ENCODE results near the gene UBL4B.

The UBL4B gene

DNA sequence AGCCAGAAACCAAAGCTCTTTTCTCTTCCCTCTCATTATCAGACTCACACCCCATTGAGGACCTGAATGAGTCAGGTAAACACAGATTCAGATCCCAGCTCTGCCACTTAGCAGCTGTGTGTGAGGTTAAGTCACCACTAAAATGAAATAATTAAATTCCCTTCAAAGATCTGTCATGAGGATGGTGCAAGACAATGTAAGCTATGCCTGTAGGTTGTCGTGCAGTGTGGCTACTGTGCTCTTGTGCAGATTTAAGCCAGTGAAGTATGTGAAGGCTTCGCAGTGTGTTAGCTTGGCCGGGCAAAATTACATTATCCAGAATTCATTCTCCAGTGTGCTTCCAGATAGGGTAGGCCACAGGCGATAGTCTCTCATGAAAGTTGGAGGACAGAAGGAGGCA lies 13.6 kb downstream of the UBL4B start:
- H3K27me3 ChIP-seq (ENCODE audit: low read depth, low read length) = no peaks in the 10 kb centered on the region
- TF ChIP-seq, protein P1, sequence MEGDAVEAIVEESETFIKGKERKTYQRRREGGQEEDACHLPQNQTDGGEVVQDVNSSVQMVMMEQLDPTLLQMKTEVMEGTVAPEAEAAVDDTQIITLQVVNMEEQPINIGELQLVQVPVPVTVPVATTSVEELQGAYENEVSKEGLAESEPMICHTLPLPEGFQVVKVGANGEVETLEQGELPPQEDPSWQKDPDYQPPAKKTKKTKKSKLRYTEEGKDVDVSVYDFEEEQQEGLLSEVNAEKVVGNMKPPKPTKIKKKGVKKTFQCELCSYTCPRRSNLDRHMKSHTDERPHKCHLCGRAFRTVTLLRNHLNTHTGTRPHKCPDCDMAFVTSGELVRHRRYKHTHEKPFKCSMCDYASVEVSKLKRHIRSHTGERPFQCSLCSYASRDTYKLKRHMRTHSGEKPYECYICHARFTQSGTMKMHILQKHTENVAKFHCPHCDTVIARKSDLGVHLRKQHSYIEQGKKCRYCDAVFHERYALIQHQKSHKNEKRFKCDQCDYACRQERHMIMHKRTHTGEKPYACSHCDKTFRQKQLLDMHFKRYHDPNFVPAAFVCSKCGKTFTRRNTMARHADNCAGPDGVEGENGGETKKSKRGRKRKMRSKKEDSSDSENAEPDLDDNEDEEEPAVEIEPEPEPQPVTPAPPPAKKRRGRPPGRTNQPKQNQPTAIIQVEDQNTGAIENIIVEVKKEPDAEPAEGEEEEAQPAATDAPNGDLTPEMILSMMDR (IDR thresholded peaks at IDR 0.05; ENCODE audit: low read depth, low read length) = no peak
- TF ChIP-seq EZH2phosphoT487 (IDR thresholded peaks at IDR 0.05; ENCODE audit: low read depth) = no peak
- no peaks in the 10 kb centered on the region for H3K4me1 ChIP-seq (ENCODE audit: low read length)
- H3K27ac ChIP-seq (ENCODE audit: low read length) = no peak overlapping the region
- H3K4me3 ChIP-seq (ENCODE audit: low read length) = no peak overlapping the region
- H4K20me1 ChIP-seq (ENCODE audit: insufficient read depth, low read length) = no peaks in the 10 kb centered on the region
- H3K36me3 ChIP-seq (replicated peaks; ENCODE audit: low read depth, low read length) = no peaks in the 10 kb centered on the region
- no peaks in the 10 kb centered on the region for H3K79me2 ChIP-seq (ENCODE audit: low read length)
- no peak overlapping the region for H3K4me2 ChIP-seq (ENCODE audit: low read length)
- H3K9me3 ChIP-seq (ENCODE audit: insufficient read depth, low read length) = no peaks in the 10 kb centered on the region
- H2AFZ ChIP-seq (ENCODE audit: low read depth, low read length) = no peak overlapping the region
- H3K9ac ChIP-seq (ENCODE audit: low read length) = no peak overlapping the region

DNA sequence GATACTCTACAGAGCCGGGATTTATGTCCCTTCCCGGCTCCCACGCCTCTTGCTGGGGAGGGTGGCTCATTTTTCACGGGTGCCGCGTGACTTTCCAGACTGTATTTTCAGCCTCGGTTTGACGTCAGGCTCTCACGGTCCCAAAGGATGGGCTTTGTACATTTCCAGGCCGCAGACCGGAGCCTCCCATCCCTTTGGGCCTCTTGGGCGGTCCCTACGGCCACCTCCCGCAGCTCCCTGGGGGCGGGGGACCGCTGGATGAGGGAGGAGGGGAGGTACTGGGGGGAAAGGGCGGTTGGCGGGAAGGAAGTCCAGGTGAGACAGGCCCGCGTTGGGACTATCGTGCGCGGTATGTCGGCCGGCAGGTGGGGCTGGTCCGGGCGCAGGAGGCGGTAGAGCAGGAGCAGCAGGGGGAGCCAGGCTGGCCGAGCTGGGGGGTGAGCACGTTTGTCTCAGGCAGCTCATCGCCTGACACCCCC lies 17.9 kb downstream of the UBL4B start:
- H3K27ac ChIP-seq (ENCODE audit: low read length) = no peak overlapping the region
- TF ChIP-seq EZH2phosphoT487 (IDR thresholded peaks at IDR 0.05; ENCODE audit: low read depth) = no peak
- TF ChIP-seq, protein P1 (IDR thresholded peaks at IDR 0.05; ENCODE audit: low read depth, low read length) = no peak
- no peak overlapping the region for H3K4me2 ChIP-seq (ENCODE audit: low read length)
- no peaks in the 10 kb centered on the region for H3K79me2 ChIP-seq (ENCODE audit: low read length)
- H3K4me1 ChIP-seq (ENCODE audit: low read length) = no peaks in the 10 kb centered on the region
- no peaks in the 10 kb centered on the region for H3K36me3 ChIP-seq (replicated peaks; ENCODE audit: low read depth, low read length)
- no peak overlapping the region for H2AFZ ChIP-seq (ENCODE audit: low read depth, low read length)
- no peaks in the 10 kb centered on the region for H3K27me3 ChIP-seq (ENCODE audit: low read depth, low read length)
- H3K9me3 ChIP-seq (ENCODE audit: insufficient read depth, low read length) = no peaks in the 10 kb centered on the region
- H3K9ac ChIP-seq (ENCODE audit: low read length) = no peak overlapping the region
- no peaks in the 10 kb centered on the region for H4K20me1 ChIP-seq (ENCODE audit: insufficient read depth, low read length)
- no peak overlapping the region for H3K4me3 ChIP-seq (ENCODE audit: low read length)

DNA sequence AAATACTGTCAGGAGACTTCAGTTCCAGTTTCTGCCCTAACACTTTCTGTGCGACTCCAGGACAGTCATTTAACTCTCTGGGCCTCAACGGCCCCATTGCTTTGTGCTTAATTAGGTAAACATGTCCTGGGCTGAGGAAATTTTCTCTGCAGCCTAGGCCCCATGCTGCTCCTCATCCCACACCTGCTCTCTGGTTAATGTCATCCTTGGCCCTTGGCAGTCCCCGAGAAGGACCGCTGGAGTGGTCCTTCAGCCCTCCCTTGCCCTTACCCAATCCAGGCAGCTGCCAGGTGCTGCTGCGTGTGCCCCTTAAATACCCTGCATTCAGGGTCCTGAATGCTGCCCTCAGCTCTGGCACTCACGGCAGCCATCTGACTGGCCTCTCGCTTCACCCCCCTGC lies 18.7 kb downstream of the UBL4B start:
- no peaks in the 10 kb centered on the region for H3K4me1 ChIP-seq (ENCODE audit: low read length)

DNA sequence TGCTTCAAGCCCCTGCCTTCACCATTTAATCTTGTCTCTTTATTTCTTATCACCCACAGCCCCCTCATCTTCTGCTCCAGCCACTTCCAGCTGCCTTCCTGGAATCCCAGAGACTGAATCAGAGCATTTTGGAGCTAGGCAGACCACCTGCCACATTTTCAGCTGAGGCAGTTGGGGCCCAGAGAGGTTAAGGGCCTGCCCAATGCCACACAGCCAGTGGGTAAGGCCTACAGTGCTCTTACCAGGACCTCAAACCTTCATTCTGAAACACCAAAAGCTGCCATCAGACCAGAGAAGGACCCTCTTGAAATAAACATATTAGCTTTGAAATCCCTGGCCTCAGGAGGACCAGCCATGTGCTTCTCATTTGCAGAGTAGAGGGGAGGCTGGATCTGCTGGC lies 20.4 kb downstream of the UBL4B start:
- H3K9me3 ChIP-seq (ENCODE audit: insufficient read depth, low read length) = no peaks in the 10 kb centered on the region
- no peak overlapping the region for H3K4me3 ChIP-seq (ENCODE audit: low read length)
- H3K4me1 ChIP-seq (ENCODE audit: low read length) = 0 out of 2 replicates have a peak, but pooled peaks cover 6% of the 10 kb centered on the region
- H2AFZ ChIP-seq (ENCODE audit: low read depth, low read length) = no peak overlapping the region
- no peak for TF ChIP-seq EZH2phosphoT487 (IDR thresholded peaks at IDR 0.05; ENCODE audit: low read depth)
- TF ChIP-seq, protein P1 (IDR thresholded peaks at IDR 0.05; ENCODE audit: low read depth, low read length) = no peak
- peaks cover 4% of the 10 kb centered on the region; the same call in 1 of the 2 replicates for H3K27me3 ChIP-seq (ENCODE audit: low read depth, low read length)
- no peak overlapping the region for H3K4me2 ChIP-seq (ENCODE audit: low read length)
- H3K36me3 ChIP-seq (replicated peaks; ENCODE audit: low read depth, low read length) = no peaks in the 10 kb centered on the region
- no peaks in the 10 kb centered on the region for H4K20me1 ChIP-seq (ENCODE audit: insufficient read depth, low read length)
- no peaks in the 10 kb centered on the region for H3K79me2 ChIP-seq (ENCODE audit: low read length)
- H3K9ac ChIP-seq (ENCODE audit: low read length) = no peak overlapping the region
- no peak overlapping the region for H3K27ac ChIP-seq (ENCODE audit: low read length)

More for the DNA sequence above, 18.7 kb downstream of the UBL4B start:
- Histone ChIP-seq H3K4me2 (ENCODE audit: low read length) (no peak overlapping the region), H2AFZ (ENCODE audit: low read depth, low read length) (no peak overlapping the region), H3K27ac (ENCODE audit: low read length) (no peak overlapping the region), H3K4me3 (ENCODE audit: low read length) (no peak overlapping the region), H3K9me3 (ENCODE audit: insufficient read depth, low read length) (no peaks in the 10 kb centered on the region), H4K20me1 (ENCODE audit: insufficient read depth, low read length) (no peaks in the 10 kb centered on the region), H3K79me2 (ENCODE audit: low read length) (no peaks in the 10 kb centered on the region), H3K36me3 (replicated peaks; ENCODE audit: low read depth, low read length) (no peaks in the 10 kb centered on the region), H3K9ac (ENCODE audit: low read length) (no peak overlapping the region), H3K27me3 (ENCODE audit: low read depth, low read length) (no peaks in the 10 kb centered on the region)
- TF ChIP-seq EZH2phosphoT487 (IDR thresholded peaks at IDR 0.05; ENCODE audit: low read depth) = no peak
- TF ChIP-seq, protein P1 (IDR thresholded peaks at IDR 0.05; ENCODE audit: low read depth, low read length) = no peak
